Measurements from ENCODE around the gene PIGO.

Gene PIGO

GRCh38 chr9:35054185-35054835 is 42.1 kb downstream of the PIGO start:
- no peak for DNase-seq (ENCODE audit: low read depth in 2 of 2)
- TF ChIP-seq CTCF (IDR thresholded peaks at IDR 0.05; ENCODE audit: low read depth, low read length) = no peak
- no peak overlapping the region for H3K4me3 ChIP-seq (replicated peaks in 1 of 2; ENCODE audit: low read depth in 2 of 2, low read length in 2 of 2)

GRCh38 chr9:35051069-35051967 is 45.1 kb downstream of the PIGO start:
- peak; percentile 69 for TF ChIP-seq CTCF (IDR thresholded peaks at IDR 0.05; ENCODE audit: low read depth, low read length)
- peak; percentile 66 to 73 for DNase-seq (ENCODE audit: low read depth in 2 of 2)

GRCh38 chr9:35048511-35048910 is 47.9 kb downstream of the PIGO start:
- no peak for DNase-seq (ENCODE audit: low read depth in 2 of 2)
- TF ChIP-seq CTCF (IDR thresholded peaks at IDR 0.05; ENCODE audit: low read depth, low read length) = no peak
- H3K4me3 ChIP-seq (replicated peaks in 1 of 2; ENCODE audit: low read depth in 2 of 2, low read length in 2 of 2) = no peak overlapping the region

More at GRCh38 chr9:35051069-35051967, 45.1 kb downstream of the PIGO start:
- H3K4me3 ChIP-seq (replicated peaks in 1 of 2; ENCODE audit: low read depth in 2 of 2, low read length in 2 of 2) = no peak overlapping the region

GRCh38 chr9:35044071-35044470 is 52.3 kb downstream of the PIGO start:
- no peak for DNase-seq (ENCODE audit: low read depth in 2 of 2)
- no peak overlapping the region for H3K4me3 ChIP-seq (replicated peaks in 1 of 2; ENCODE audit: low read depth in 2 of 2, low read length in 2 of 2)
- TF ChIP-seq CTCF (IDR thresholded peaks at IDR 0.05; ENCODE audit: low read depth, low read length) = no peak

- no peak overlapping the region for H3K4me3 ChIP-seq (replicated peaks in 1 of 2; ENCODE audit: low read depth in 2 of 2, low read length in 2 of 2)
- DNase-seq (ENCODE audit: low read depth in 2 of 2) = no peak
- TF ChIP-seq CTCF (IDR thresholded peaks at IDR 0.05; ENCODE audit: low read depth, low read length) = no peak
These were observed 53.4 kb downstream of the PIGO start for GRCh38 chr9:35042891-35043545.

- no peak for TF ChIP-seq CTCF (IDR thresholded peaks at IDR 0.05; ENCODE audit: low read depth, low read length)
- H3K4me3 ChIP-seq (replicated peaks in 1 of 2; ENCODE audit: low read depth in 2 of 2, low read length in 2 of 2) = no peak overlapping the region
- DNase-seq (ENCODE audit: low read depth in 2 of 2) = peak; percentile 50 to 60
These were observed 54.2 kb downstream of the PIGO start for GRCh38 chr9:35042081-35042604.

All from cardiac fibroblast (primary cell).